ENCODE data around the gene RNASE9.
"Not testable (repeated sequence)": the region's sequence is repeated elsewhere in the genome, so short reads cannot be mapped to it uniquely, and the experiment has no call there.

Gene RNASE9

DNA sequence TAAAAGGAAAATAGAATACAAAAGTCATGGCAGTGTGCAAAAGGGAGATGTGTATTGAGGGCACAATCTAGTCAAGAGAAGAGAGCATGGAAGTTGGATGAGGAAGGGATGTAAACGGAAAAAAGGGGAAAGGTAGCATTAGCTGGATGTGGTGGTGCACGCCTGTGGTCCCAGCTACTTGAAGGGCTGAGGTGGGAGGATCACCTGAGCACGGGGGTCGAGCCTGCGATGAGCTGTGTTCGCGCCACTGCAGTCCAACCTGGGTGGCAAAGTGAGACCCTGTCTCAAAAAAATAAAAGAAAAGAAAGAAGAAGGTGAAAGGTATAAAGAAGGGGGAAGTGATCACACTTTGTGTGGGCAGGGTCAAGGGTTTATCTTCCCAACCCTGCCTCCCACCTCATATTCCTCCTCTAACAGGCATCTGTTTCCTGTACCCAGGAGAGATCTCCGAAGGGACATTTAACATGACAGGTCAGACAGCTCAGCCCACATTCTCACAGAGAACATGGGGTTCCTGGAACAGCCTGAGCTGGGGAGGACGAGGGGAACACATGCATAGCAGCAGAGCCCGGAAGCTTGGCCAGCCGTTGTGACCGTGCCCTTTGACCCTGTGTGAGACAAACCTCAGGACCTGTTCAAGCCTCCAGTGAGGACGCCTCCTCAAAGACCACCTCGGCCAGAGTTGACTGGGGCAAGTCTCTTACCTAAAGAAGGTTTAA lies 18.1 kb upstream of the RNASE9 start:
- ChIA-PET CTCF (interaction anchor here (0.9 kb wide), 2 partner anchors 9 to 48 kb away, joined by 4 read pairs; partner anchors contain the start of gene RNASE11), POLR2A (no interaction called here)
- TF ChIP-seq, protein P1, sequence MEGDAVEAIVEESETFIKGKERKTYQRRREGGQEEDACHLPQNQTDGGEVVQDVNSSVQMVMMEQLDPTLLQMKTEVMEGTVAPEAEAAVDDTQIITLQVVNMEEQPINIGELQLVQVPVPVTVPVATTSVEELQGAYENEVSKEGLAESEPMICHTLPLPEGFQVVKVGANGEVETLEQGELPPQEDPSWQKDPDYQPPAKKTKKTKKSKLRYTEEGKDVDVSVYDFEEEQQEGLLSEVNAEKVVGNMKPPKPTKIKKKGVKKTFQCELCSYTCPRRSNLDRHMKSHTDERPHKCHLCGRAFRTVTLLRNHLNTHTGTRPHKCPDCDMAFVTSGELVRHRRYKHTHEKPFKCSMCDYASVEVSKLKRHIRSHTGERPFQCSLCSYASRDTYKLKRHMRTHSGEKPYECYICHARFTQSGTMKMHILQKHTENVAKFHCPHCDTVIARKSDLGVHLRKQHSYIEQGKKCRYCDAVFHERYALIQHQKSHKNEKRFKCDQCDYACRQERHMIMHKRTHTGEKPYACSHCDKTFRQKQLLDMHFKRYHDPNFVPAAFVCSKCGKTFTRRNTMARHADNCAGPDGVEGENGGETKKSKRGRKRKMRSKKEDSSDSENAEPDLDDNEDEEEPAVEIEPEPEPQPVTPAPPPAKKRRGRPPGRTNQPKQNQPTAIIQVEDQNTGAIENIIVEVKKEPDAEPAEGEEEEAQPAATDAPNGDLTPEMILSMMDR (IDR thresholded peaks at IDR 0.05; ENCODE audit: control extremely low read depth, extremely low read depth, low read depth, missing control alignments), result no peak
- DNase-seq (ENCODE audit: extremely low spot score), result no peak

DNA sequence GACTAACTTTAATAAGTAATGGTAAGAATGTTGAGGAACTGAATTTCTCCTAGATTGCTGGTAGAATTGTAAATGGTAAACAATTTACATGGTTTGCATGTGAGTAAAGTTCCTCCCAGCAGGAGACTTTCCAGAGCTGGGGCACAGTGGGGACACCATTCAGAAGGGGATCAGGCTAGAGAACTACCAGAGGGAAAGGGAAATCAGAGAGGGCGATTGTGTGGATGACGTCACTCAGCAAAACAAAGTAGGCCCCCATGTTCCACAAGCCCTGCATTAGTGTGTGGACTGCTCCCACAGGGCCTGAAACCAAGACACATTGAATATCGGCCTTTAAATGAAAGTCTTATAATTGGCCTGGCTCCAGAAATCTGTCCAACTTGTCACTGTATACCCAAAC lies 17.5 kb upstream of the RNASE9 start:
- POLR2A ChIA-PET, result no interaction called here

DNA sequence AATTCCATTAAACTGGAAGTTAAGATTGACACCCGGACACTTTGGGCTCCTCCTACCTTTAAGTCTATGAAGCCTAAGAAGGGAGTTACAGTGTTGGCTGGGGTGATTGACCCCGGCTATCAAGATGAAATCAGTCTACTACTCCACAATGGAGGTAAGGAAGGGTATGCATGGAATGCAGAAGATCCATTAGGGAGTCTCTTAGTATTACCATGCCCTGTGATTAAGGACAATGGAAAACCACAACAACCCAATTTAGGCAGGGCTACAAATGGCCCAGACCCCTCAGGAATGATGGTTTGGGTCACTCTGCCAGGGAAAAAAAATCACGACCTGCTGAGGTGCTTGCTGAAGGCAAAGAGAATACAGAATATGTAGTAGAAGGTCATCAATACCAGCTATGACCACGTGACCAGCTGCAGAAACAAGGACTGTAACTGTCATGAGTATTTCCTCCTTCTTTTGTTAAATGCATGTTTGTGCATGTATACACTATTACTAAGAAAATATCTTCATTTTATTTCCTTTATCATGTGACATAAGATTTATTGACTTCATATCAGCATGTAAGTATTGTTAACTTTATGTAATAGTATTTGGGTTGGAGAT lies 11.6 kb upstream of the RNASE9 start:
- CTCF ChIA-PET; DNase-seq (ENCODE audit: extremely low spot score); POLR2A ChIA-PET: not testable (repeated sequence)

More for the DNA sequence above, 17.5 kb upstream of the RNASE9 start:
- CTCF ChIA-PET, result interaction anchor here (0.9 kb wide), 1 partner anchor 47 kb away, joined by 4 read pairs; no protein-coding TSS in a partner anchor
- DNase-seq (ENCODE audit: extremely low spot score), result no peak
- TF ChIP-seq, protein P1 (IDR thresholded peaks at IDR 0.05; ENCODE audit: control extremely low read depth, extremely low read depth, low read depth, missing control alignments), result no peak

DNA sequence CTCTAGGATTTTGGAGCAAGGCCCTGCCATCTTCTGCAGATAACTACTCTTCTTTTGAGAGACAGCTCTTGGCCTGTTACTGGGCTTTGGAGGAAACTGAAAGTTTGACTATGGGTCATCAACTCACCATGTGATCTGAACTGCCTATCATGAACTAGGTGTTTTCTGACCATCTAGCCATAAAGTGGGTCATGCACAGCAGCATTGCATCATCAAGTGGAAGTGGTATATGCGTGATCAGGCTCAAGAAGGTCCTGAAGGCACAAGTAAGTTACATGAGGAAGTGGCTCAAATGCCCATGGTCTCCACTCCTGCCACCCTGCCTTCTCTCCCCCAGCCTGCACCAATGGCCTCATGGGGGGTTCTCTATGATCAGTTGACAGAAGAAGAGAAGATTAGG lies 9.9 kb upstream of the RNASE9 start:
- POLR2A ChIA-PET; DNase-seq (ENCODE audit: extremely low spot score); CTCF ChIA-PET: not testable (repeated sequence)

DNA sequence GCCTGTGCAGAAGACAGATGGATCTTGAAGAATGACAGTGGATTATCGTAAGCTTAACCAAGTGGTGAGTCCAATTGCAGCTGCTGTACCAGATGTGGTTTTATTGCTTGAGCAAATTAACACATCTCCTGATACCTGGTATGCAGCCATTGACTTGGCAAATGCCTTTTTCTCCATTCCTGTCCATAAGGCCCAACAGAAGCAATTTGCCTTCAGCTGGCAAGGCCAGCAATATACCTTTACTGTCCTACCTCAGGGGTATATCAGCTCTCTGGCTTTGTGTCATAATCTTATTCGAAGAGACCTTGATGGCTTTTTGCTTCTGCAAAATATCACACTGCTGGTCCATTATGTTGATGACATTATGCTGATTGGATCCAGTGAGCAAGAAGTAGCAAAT lies 9.0 kb upstream of the RNASE9 start:
- CTCF ChIA-PET, result interaction anchor here (1.2 to 1.6 kb wide), 2 partner anchors 9 to 100 kb away, joined by 3 to 4 read pairs; partner anchors contain the start of gene RNASE9

DNA sequence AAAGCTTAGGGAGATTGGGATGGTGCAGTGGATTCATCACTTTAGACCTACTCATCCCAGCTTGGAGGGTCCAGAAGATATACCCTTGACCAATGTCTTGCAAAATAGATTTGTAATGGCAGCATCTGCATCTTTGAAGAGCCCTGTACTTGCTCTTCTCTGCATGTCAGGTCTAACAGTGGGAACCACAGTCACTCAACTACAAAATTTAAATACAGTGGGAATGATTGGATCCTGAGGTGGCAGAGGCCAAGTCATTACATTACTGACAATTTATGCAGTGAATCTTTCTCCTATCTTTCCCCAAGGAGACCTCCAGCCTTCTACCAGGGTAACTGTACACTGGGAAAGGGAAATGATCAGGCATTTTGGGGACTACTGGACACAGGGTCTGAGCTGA lies 8.2 kb upstream of the RNASE9 start:
- DNase-seq (ENCODE audit: extremely low spot score), result no peak
- POLR2A ChIA-PET, result no interaction called here
- CTCF ChIA-PET, result interaction anchor here (1.2 to 1.6 kb wide), 2 partner anchors 9 to 99 kb away, joined by 3 to 4 read pairs; partner anchors contain the start of gene RNASE9
- TF ChIP-seq, protein P1 (IDR thresholded peaks at IDR 0.05; ENCODE audit: control extremely low read depth, extremely low read depth, low read depth, missing control alignments), result no peak

More for the DNA sequence above, 9.0 kb upstream of the RNASE9 start:
- DNase-seq (ENCODE audit: extremely low spot score); POLR2A ChIA-PET: not testable (repeated sequence)

DNA sequence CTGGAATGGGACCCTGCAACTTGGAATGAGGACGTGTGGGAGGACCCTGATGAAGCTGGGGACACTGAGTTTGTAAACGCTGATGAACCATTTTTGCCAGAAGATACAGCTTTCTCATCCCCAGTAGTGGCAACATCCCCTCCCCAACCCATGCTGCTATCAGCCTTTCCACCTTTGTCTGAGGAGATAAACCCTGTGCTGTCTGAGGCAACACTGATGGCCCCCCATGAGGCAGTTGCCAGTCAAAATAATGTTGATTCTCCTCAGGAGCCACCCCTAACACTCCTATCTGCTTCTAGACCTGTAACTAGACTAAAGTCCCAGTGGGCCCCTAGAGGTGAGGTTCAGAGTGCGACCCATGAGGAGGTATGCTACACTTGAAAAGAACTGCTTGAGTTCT lies 7.5 kb upstream of the RNASE9 start:
- ChIA-PET CTCF (interaction anchor here (1.6 to 1.8 kb wide), 2 partner anchors 8 to 20 kb away, joined by 4 to 5 read pairs; partner anchors contain the start of gene RNASE9), POLR2A (no interaction called here)
- DNase-seq (ENCODE audit: extremely low spot score), result no peak
- TF ChIP-seq, protein P1 (IDR thresholded peaks at IDR 0.05; ENCODE audit: control extremely low read depth, extremely low read depth, low read depth, missing control alignments), result no peak

DNA sequence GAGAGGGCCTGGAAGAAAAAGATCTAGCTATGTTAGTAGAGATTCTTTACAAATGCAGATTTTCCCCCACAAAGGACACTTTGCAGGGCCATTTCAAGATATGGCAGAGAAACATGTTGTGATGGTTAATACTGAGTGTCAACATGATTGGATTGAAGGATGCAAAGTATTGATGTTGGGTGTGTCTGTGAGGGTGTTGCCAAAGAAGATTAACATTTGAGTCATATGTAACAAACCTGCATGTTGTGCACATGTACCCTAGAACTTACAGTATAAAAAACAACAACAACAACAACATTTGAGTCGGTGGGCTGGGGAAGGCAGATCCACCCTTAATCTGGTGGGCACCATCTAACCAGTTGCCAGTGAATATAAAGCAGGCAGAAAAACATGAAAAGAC lies 6.4 kb upstream of the RNASE9 start:
- DNase-seq (ENCODE audit: extremely low spot score); POLR2A ChIA-PET: not testable (repeated sequence)
- CTCF ChIA-PET, result interaction anchor here (1.6 to 1.8 kb wide), 2 partner anchors 19 to 40 kb away, joined by 3 to 5 read pairs; no protein-coding TSS in a partner anchor

Data from GM10248 (cell line).